Measurements from ENCODE around the gene TAS2R13.

Gene TAS2R13, protein sequence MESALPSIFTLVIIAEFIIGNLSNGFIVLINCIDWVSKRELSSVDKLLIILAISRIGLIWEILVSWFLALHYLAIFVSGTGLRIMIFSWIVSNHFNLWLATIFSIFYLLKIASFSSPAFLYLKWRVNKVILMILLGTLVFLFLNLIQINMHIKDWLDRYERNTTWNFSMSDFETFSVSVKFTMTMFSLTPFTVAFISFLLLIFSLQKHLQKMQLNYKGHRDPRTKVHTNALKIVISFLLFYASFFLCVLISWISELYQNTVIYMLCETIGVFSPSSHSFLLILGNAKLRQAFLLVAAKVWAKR

DNA sequence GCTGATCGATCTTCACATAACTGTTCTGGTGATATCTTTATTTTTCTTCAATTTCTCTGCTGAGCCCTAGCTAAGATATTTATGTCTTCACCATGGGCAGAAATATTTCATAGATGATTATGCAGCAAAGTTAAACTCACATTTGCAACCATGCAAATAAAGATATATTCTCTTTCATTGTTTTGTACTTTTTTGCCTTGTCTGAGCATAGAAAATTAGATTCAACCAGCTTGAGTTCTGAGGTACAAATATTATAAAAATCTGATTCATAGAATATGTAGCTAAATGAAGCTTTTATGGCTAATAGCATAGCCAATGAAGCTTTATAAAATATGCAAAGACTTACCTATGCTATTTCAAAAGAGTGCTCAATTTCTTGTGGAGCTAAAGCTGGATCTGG is at the start of gene TAS2R13:
Gene TAS2R13, minus strand, starts transcription at position 101 of the 400 bp plus-strand sequence. CDS start 264 bp downstream, outside the sequence.
- DNase-seq (ENCODE audit: low spot score), result no peak

DNA sequence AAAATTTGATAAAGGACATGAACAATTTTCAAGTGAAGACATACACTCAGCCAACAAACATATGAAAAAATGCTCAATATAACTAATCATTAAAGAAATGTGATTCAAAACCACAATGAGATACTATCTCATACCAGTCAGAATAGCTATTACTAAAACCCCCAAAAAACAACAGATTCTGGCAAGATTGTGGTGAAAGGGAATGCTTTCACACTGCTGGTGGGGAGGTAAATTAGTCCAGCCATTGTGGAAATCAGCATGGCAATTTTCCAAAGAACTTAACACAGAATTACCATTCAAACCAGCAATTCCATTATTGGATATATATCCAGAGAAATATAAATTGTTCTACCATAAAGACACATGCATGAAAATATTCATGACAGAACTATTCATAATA is 48.4 kb upstream of the TAS2R13 start:
- no peak for DNase-seq (ENCODE audit: low spot score)

DNA sequence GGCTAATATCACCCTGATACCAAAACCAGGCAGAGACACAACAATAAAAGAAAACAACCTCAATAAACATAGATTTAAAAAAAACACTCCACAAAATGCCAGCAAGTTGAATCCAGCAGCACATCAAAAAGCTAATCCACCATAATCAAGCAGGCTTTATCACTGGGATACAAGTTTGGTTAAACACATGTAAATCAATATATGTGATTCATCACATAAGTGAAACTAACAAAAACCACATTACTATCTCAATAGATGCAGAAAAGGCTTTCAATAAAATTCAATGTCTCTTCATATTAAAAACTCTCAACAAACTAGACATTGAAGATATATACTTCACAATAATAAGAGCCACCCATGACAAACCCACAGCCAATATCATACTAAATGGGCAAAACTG is 46.7 kb upstream of the TAS2R13 start:
- no peak for DNase-seq (ENCODE audit: low spot score)

DNA sequence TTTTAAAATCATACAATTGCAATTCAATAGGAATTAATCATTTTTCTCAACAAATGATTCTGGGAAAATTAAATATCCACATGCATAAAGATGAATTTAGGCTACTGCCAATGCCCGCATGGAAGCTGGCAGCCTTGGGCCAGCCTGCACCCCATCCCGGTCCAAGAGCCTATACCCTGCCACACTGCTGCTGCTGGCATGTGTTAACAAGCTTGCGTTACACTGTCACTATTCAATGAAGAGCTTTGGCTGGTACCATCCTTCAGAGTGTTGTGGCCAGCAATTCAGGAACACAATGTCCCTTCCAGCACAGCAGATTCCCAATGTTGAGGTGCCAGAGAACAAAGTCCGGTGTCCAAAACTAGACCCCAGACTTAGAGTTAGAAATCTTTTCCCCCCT is 43.3 kb upstream of the TAS2R13 start:
- no peak for DNase-seq (ENCODE audit: low spot score)

DNA sequence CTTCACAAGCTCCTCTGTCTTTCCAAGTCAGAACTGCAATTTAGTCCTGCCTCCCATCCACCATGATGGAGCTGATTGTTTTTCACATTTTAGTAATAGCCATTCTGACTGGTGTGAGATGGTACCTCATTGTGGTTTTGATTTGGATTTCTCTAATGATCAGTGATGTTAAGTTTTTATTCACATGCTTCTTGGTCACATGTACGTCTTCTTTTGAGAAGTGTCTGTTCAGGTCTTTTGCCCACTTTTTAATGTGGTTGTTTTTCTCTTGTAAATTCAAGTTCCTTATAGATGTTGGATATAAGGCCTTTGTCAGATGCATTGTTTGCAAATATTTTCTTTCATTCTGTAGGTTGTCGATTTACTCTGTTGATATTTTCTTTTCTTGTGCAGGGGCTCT is 33.8 kb upstream of the TAS2R13 start:
- DNase-seq (ENCODE audit: low spot score), result no peak

DNA sequence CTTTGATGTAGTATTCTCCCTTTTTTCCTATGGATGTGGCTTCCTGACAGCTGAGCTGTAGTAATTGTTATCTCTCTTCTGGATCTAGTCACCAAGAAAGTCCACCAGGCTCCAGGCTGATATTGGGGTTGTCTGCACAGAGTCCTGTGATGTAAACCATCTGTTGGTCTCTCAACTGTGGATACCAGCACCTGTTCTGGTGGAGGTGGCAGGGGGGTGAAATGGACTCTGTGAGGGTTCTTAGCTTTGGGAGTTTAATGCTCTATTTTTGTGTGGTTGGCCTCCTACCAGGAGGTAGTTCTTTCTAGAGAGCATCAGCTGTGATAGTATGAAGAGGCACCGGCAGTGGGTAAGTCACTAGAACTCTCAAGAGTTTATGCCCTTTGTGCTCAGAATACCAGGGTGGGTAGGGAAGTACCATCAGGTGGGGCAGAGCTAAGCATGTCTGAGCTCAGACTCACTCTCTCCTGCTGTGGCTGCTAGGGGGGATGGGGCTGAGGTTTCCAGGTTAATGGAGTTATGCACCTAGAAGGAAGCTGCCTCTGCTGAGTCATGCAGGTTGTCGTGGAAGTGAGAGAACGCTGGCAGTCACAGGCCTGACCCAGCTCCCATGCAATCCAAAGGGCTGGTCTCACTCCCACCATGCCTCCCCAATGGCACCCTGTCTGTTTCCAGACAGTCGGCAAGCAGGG is 32.7 kb upstream of the TAS2R13 start:
- DNase-seq (ENCODE audit: low spot score), result no peak

DNA sequence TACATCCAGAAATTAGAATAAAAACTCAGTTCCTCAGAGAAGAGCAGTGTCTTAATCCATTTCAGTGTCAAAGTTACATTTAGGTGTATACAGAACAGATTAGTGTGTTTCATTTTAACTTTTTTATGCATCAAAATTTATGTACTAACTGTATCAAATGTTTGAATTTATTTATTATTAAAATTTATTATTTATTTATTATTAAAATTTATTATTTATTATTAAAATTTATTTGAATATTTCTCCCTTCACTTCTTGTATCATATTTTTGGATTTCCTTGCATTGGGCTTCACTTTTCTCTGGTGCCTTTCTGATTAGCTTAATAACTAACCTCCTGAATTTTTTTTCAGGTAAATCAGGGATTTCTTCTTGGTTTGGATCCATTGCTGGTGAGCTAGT is 32.0 kb upstream of the TAS2R13 start:
- DNase-seq (ENCODE audit: low spot score), result no peak

DNA sequence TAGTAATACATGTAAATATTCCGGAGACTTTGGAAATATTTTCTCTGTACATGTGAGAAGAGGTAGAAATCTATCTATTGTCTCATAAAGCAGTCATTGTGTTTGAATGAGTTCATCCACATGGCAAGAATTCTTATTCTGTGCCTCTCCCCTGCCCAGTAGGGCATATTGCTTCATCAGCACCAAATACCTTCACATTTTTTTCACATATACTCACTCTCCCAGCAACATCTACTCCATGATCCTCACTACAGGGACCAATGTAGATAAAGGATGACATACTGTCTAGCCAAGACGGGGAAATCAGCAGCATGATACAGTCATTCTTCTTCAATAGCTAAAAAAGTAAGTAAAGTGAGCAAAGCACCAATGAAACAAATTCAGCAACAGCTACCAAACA is 31.0 kb upstream of the TAS2R13 start:
- peak; percentile 10 for DNase-seq (ENCODE audit: low spot score)

DNA sequence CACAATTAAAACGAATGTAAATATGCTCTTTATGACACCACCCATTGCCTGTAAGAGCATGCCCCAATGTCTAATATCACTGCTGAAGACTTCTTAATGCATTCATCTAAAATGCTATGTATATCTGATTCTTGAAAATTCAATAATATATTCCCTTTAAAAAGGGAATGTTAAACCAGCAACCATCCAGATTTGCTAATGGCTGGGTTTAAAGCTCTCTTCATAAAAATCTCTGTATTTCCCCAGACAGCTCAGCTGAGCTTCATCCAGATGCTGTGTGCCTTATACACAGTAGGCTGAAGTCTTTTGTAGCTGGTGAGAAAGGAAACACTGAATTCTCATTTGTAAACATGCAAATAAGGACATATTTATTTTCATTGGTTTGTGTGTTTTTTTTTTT is 29.8 kb upstream of the TAS2R13 start, which contains the start of gene TAS2R14:
Gene TAS2R14, minus strand, starts transcription at position 101 of the 400 bp plus-strand sequence. Its CDS starts 56 bp downstream, at position 45.
- DNase-seq (ENCODE audit: low spot score), result no peak

DNA sequence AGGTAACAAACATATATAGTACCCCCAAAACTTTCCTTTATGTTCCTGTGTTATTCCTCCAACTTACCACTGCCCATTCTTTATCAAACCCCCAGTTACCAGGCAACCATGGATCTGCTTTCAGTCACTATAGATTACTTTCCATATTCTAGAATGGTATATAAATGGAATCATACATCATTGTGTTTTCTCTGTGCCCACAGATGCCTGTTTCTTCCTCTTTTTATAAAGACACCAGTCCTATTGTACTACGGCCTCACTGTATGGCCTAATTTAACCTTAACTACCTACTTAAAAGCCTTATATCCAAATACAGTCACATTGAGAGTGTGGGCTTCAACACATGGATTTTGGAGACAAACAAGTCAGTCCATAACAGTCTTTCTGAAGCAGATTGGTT is 27.1 kb upstream of the TAS2R13 start:
- no peak for DNase-seq (ENCODE audit: low spot score)

DNA sequence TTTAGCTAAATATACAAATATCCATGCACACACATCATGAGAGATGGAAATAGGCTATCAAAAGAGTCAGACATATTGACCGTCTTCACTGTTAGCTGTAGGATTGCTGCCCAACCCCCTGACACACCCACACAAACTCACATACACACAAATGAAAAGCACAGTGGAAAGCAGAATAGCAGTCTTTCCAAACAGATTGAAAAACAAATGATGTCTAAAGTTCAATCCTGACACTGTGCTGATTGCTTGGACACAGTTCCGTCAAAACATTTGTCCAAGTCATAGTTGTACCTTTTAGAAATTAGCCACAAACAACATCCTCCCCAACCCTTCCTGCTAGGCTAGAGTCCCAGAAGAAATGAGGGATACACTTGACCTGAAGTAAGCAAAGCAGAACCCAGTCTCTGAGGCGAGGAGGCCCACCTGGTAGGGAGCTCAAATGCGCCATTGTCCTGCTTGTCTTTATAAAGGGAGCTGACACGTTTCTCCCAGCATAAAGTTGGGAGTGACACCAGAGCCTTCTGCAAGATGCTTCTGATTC is 19.5 kb upstream of the TAS2R13 start, which contains the start of gene PRH2:
Gene PRH2, plus strand, starts transcription at position 491 of the 541 bp plus-strand sequence. Its CDS starts 38 bp downstream, at position 529.
- no peak for DNase-seq (ENCODE audit: low spot score)

DNA sequence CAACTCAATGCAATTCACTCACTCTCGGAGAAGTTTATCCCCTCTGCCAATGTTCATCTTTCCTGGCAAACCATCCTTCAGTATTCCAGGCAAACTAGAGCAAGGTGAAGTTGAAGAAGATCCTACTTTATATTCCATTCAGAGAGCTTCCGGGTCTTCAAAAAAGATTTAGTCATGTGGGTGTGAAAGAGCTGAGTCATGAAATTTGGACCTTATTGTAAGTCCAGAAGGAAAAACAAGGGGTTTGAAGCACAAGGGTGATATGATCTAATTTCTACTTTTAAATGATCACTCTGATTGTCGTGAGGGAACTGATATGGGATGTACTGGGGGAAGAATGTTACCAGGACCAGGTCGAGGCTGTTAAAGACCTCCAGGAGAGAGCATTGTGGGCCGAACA is 16.9 kb upstream of the TAS2R13 start:
- no peak for DNase-seq (ENCODE audit: low spot score)

DNA sequence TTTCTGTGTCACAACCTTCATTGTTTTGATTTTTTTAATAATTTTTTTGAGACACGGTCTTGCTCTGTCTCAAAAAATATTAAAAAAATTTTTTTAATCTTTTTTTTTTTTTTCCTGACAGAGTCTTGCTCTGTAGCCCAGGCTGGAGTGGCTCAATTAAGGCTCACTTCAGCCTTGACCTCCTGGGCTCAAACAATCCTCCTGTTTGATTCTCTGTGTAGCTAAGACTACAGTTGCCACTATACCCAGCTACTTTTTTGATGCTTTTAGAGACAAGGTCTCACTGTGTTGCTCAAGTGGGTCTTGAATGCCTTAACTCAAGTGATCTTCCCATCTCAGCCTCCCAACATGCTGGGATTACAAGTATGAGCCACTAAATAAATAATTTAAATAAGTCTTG is 10.4 kb upstream of the TAS2R13 start:
- no peak for DNase-seq (ENCODE audit: low spot score)

DNA sequence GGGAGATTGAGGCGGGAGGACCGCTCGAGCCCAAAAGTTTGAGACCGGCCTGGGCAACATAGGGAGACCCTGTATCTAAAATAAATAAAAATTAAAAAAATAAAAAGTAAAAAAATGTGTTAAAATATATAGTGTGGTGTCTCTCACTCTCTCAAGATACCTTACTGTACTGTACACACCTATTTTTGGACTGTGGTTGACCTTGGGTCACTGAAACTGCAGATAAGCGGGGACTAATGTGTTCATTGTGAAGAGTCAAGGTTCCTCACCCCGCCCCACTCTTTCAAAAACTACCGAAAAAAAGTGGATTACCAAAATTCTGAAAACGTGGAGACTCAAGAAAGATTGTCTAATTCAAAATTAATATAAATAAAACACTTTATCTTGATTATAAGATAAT is 1.0 kb upstream of the TAS2R13 start:
- no peak for DNase-seq (ENCODE audit: low spot score)

DNA sequence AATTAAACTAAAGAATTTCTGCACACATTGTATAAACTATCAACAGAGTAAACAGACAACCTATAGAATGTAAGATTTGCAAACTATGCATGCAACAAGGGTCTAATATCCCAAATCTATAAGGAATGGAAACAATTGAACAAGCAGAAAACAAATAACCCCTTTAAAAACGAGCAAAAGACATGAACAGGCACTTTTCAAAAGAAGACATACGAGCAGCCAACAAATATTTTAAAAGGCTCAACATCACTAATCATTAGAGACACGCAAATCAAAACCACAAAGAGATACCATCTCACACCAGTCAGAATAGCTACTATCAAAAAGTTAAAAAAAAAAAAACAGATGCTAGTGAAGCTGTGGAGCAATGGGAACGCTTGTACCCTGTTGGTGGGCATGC is 4.7 kb downstream of the TAS2R13 start:
- DNase-seq (ENCODE audit: low spot score), result no peak

DNA sequence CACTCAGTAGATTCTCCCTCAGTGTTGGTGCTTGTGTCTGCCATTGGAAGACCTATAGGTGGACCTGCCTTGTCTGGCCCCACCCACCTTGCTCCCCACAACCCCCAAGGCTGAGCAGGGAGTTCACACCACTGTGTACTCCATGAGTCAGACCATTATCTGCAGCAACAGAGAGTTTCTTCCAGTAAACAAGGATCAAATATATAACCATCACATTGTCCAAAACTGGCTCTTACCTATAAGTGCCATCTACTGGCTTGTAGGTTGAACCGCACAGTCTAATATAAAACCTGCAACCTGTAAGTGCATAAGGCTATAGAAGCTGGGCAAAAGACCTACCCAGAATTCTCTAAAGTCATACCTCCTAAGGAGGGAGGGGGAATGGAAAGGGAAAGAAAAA is 7.9 kb downstream of the TAS2R13 start:
- no peak for DNase-seq (ENCODE audit: low spot score)

DNA sequence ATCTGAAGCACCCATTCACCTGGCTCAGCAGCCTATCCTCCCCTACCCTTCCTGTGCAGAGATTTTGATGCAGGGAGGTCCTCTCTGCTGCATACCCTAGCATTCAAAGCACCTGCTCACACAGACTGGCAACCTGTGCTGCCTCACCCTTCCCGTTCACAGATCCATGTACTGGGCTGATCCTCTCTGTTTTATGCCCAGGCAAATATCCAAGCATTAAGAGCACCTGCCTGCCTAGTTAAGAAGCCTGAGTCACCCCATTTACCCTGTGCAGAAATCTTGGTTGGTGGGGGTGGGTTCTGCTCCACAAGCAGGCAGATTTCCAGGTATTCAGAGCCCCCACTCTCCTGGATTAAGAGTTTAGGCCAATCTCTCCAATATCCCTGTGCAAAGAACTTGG is 8.4 kb downstream of the TAS2R13 start:
- DNase-seq (ENCODE audit: low spot score), result no peak

DNA sequence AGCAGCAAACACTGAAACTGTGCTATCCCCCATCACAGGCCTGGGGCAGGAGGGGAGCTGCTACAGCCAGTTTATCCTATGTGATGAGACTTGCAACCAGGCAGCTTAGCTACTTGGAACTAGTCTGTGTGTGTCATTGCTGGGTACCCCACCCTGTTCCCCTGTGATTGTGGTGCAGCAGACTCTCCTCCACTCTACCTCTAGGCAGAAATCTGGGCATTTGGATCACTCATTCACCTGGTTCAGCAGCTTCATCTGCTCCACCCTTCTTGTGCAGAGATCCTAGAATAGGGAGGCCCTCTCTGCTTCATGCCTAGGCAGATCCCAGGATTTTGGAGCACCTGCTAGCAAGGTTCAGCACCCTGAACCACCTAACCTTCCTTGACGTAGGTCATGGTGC is 8.8 kb downstream of the TAS2R13 start:
- no peak for DNase-seq (ENCODE audit: low spot score)

DNA sequence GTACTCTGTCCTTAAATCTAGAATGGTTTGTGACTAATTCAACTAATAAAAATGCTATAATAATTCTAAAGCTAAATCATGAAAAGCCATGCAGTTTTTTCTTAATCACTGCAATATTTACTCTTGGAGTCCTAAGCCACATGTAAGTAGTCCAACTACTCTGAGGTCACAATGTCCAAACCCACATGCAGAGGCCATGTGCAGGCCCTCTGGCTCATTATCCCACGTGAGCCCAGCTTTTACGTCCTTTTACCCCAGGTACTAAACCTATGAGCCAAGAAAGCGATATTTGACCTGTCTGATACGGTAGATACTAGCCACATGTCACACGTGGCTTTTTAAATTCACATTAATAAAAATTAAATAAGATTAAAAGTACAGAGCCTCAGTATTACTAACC is 12.5 kb downstream of the TAS2R13 start:
- no peak for DNase-seq (ENCODE audit: low spot score)

DNA sequence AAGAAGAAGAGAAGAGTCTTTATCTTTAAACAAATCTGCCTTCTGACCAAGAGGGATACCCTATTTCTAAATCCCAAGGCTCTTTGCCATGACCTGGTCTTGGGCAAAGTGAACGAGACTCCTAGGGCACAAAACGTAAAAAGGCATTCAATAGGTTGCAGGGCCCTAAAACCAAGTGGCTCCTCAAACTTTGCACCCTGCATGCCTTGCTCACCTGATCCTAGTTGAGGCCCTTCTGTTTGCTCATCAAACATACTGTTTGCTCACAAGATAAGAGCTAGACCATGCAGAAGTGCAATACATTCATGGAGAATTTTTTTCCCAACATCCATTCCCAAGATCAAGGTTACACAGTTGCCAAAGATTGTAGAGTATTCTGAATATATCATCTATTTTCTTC is 17.4 kb downstream of the TAS2R13 start:
- DNase-seq (ENCODE audit: low spot score), result no peak

DNA sequence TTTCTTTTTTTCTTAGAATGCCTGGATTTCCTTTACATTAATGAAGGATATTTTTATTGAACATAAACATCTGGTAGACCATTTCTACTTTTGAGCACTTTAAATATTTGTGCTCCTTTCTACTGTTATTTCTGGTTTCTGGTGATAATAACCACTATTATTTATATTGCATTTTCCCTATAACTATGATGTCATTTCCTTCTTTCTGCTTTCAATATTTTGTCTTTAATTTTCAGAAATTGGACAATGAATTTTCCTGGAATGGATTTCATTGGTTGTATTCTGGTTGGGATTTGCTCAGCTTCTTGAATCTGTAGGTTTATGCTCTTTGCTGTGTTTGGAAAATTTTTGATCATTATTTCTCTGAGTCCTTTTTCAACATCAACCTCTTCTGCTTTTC is 20.1 kb downstream of the TAS2R13 start:
- DNase-seq (ENCODE audit: low spot score), result no peak

DNA sequence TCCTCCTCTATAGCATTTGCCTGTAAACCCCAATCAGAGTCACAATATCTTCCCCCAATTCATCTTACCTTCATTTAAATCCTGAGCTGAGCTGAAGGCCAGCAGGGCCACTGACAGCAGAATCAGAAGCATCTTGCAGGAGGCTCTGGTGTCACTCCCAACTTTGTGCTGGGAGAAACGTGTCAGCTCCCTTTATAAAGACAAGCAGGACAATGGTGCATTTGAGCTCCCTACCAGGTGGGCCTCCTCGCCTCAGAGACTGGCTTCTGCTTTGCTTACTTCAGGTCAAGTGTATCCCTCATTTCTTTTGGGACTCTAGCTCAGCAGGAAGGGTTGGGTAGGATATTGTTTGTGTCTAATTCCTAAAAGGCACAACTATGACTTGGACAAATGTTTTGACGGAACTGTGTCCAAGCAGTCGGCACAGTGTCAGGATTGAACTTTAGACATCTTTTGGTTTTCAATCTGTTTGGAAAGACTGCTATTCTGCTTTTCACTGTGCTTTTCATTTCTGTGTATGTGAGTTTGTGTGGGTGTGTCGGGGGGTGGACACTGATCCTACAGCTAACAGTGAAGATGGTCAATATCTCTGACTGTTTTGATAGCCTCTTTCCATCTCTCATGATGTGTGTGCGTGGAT is 25.2 kb downstream of the TAS2R13 start, which contains the start of gene PRH1:
Gene PRH1, minus strand, starts transcription at position 170 of the 640 bp plus-strand sequence. Its CDS starts 38 bp downstream, at position 132.
- DNase-seq (ENCODE audit: low spot score), result no peak

DNA sequence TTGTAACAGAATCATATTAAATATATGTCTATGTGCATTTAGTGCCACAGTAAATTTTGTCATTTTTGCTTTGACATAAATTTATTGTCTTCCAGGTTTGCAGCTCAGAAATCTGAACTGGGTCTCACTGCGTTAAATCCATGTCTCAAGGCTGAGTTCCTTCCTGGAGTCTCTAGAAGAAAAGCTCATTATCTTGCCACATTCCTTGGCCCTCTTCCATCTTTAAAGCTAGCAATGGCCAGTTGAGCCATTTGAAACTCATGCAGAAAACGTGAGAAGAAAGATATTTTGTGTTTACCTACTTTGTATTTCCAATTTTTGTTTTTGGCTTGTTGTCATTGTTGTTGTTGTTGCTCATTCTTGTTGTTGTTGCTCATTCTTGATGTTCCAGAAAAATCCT is 36.0 kb downstream of the TAS2R13 start:
- no peak for DNase-seq (ENCODE audit: low spot score)

Measured in hepatic stellate cell (primary cell).